ENCODE measurements around the gene HLA-E.
"Not testable (repeated sequence)": the region's sequence is repeated elsewhere in the genome, so short reads cannot be mapped to it uniquely, and the experiment has no call there.

DNA sequence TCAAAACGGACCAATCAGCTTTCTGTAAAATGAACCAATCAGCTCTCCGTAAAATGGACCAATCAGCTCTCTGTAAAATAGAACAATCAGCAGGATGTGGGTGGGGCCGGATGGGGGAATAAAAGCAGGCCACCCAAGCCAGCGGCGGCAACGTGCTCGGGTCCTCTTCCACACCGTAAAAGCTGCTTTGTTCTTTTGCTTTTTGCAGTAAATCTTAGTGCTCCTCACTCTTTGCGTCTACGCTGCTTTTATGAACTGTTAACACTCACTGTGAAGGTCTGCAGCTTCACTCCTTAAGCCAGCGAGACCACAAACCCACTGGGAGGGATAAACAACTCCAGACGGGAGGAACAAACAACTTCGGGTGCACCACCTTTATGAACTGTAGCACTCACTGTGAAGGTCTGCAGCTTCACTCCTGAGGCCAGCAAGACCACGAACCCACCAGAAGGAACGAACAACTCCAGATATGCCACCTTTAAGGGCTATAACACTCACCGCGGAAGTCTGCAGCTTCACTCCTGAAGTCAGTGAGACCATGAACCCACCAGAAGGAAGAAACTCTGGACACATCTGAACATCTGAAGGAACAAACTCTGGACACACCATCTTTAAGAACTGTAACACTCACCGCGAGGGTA is 29.3 kb downstream of the HLA-E start:
- TF ChIP-seq, protein P1, sequence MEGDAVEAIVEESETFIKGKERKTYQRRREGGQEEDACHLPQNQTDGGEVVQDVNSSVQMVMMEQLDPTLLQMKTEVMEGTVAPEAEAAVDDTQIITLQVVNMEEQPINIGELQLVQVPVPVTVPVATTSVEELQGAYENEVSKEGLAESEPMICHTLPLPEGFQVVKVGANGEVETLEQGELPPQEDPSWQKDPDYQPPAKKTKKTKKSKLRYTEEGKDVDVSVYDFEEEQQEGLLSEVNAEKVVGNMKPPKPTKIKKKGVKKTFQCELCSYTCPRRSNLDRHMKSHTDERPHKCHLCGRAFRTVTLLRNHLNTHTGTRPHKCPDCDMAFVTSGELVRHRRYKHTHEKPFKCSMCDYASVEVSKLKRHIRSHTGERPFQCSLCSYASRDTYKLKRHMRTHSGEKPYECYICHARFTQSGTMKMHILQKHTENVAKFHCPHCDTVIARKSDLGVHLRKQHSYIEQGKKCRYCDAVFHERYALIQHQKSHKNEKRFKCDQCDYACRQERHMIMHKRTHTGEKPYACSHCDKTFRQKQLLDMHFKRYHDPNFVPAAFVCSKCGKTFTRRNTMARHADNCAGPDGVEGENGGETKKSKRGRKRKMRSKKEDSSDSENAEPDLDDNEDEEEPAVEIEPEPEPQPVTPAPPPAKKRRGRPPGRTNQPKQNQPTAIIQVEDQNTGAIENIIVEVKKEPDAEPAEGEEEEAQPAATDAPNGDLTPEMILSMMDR (IDR thresholded peaks at IDR 0.05), result not testable (repeated sequence)
- TF ChIP-seq POLR2A (IDR thresholded peaks at IDR 0.05), result not testable (repeated sequence)

Data from sigmoid colon (tissue), 3 donors.